Gastroesophageal sphincter (tissue), 4 donors: ENCODE results near the gene SLC2A14. TPM values are rescaled to one million over a fixed set of nuclear protein-coding genes. Genes with fewer than 3 reads are reported as not detected.
A peak's percentile ranks its signal among the peaks of the same experiment; 100 is the strongest.
"Not testable (repeated sequence)": the region's sequence is repeated elsewhere in the genome, so short reads cannot be mapped to it uniquely, and the experiment has no call there.

Experiments
- ATAC-seq: fragments of 150-250 bp; one replicate; pipeline ENCODE4 v1.9.1; 2016; ENCODE audit warnings: mild to moderate bottlenecking, moderate library complexity
- H3K27ac ChIP-seq, 4 donors: fragments of 200-600 bp; sonication (generic) in 3 of 4; 1 replicate in 3 of 4; 2 replicates in 1 of 4; pipeline ENCODE4 v1.5.1; 2016 to 2019
- H3K27me3 ChIP-seq: fragments of 200-600 bp; sonication (generic); one replicate; pipeline ENCODE4 v1.5.1; 2019
- H3K36me3 ChIP-seq, 2 donors: fragments of 200-600 bp; sonication (generic); one replicate each; pipeline ENCODE4 v1.5.1; 2019; ENCODE audit warnings: control low read depth in 1 of 2
- H3K4me1 ChIP-seq, 3 donors: fragments of 200-600 bp; sonication (generic); 1 replicate in 2 of 3; 2 replicates in 1 of 3; pipeline ENCODE4 v1.5.1; 2016 to 2019; ENCODE audit warnings: control low read depth in 2 of 3
- H3K4me3 ChIP-seq, 2 donors: fragments of 200-600 bp; sonication (generic); one replicate each; pipeline ENCODE4 v1.5.1; 2019; ENCODE audit warnings: mild to moderate bottlenecking in 1 of 2, moderate library complexity in 1 of 2
- H3K9me3 ChIP-seq, 3 donors: fragments of 200-600 bp; sonication (generic); one replicate each; pipeline ENCODE4 v1.5.1; 2017 to 2019; ENCODE audit warnings: control low read depth in 2 of 3
- EP300 ChIP-seq: sonication (generic); formaldehyde crosslinking; IDR thresholded peaks from one replicate; pipeline ENCODE4 v1.6.1; 2017; ENCODE audit warnings: antibody characterized with exemption, mild to moderate bottlenecking
- POLR2A ChIP-seq, 2 donors: fragments of 450-650 bp; IDR thresholded peaks; one replicate each; pipeline ENCODE4 v1.6.1; 2017; ENCODE audit warnings: antibody characterized with exemption in 2 of 2, mild to moderate bottlenecking in 2 of 2, moderate library complexity in 1 of 2
- POLR2AphosphoS5 ChIP-seq: sonication (generic); formaldehyde crosslinking; IDR thresholded peaks from one replicate; pipeline ENCODE4 v1.6.1; 2017; ENCODE audit warnings: antibody characterized with exemption
- WGBS, 2 donors: methylation state at CpG; one replicate each; pipeline ENCODE4 v1.1.5; 2018; ENCODE audit warnings: low coverage in 1 of 2; 5-methylcytosine and 5-hydroxymethylcytosine counted together
- total RNA-seq, 4 donors: library from RNA; depleted of rRNA; stranded (reverse); fragments of >200 nt; gene quantifications; one replicate each; pipeline ENCODE4 v1.1.0, GENCODE V29; 2016
- TF ChIP-seq, protein P1 (sequence below), 4 experiments: fragments of 200-600 bp in 2 of 4; fragments of 450-650 bp in 2 of 4; sonication (generic) in 1 of 4; IDR thresholded peaks; one replicate each; pipeline ENCODE4 v1.5.1; 2017 to 2019; ENCODE audit warnings: antibody characterized with exemption in 4 of 4, mild to moderate bottlenecking in 2 of 4, moderate library complexity in 2 of 4

The SLC2A14 gene
- total RNA-seq, 4 donors from 2014 or later: 1.2 to 2.6 TPM; not detected in 2

DNA sequence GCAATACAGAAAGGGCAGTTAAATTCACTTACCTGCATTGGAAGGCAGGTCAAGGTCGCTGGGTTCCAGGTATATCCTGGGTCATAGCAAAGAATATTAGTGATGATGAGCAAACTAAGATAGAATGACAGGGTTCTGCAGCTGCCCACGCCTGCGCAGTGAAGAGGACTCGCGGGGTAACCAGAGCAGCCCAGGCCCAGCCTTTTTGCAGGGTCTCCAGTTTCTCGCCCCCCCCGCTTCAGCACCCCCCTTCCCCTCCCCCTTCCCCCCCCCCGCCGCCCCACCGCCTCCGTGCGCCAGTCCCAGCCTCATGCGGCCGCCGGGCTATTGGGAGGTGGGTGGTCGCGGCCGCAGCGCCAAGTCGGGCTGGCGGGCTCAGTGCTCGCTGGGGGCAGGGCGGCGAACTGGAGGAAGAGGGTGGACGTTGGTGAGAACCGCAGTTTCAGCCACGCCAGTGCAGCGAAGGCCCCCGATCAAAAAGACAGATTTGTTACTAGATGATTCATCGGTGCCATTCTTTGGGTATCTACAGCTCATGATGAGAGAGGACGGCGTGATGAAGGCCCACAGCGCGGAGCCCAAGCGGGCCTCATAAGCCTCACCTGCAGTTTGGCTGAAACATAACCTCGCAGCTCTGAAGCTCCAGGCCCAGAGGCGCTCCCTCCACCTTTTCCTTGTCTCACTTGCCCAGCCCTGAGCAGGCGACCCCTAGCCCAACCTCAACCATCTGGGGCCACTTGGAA is 43.1 kb upstream of the SLC2A14 start:
- Histone ChIP-seq H3K9me3 (no peaks in the 10 kb centered on the region), H3K4me1 (peaks cover 0 to 5% (median 0%) of the 10 kb centered on the region in 3 donors), H3K27me3 (peaks cover 6% of the 10 kb centered on the region), H3K36me3 (peaks cover 0 to 29% of the 10 kb centered on the region in 2 donors), H3K4me3 (peak overlapping the region in 1 of 2 donors; percentile 29), H3K27ac (no peak overlapping the region)
- 20 to 44% methylated on average over 1 to 9 of the region's 38 CpGs for WGBS, 2 donors
- no peak for ATAC-seq
- TF ChIP-seq POLR2AphosphoS5: no peak
- TF ChIP-seq, protein P1, sequence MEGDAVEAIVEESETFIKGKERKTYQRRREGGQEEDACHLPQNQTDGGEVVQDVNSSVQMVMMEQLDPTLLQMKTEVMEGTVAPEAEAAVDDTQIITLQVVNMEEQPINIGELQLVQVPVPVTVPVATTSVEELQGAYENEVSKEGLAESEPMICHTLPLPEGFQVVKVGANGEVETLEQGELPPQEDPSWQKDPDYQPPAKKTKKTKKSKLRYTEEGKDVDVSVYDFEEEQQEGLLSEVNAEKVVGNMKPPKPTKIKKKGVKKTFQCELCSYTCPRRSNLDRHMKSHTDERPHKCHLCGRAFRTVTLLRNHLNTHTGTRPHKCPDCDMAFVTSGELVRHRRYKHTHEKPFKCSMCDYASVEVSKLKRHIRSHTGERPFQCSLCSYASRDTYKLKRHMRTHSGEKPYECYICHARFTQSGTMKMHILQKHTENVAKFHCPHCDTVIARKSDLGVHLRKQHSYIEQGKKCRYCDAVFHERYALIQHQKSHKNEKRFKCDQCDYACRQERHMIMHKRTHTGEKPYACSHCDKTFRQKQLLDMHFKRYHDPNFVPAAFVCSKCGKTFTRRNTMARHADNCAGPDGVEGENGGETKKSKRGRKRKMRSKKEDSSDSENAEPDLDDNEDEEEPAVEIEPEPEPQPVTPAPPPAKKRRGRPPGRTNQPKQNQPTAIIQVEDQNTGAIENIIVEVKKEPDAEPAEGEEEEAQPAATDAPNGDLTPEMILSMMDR (IDR thresholded peaks at IDR 0.05): no peak
- no peak for TF ChIP-seq EP300
- TF ChIP-seq POLR2A (IDR thresholded peaks at IDR 0.05): no peak

DNA sequence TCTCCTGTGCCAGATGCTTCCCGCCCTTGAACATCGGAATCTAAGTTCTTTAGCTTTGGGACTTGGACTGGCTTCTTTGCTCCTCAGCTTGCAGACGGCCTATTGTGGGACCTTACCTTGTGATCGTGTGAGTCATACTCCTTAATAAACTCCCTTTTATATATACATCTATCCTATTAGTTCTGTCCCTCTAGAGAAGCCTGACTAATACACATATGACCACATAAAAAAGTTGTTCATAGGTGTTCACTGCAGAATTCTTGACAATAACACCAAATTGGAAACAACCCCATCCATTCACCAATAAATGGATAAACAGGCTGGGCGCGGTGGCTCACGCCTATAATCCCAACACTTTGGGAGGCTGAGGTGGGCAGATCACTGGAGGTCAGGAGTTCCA is 37.4 kb upstream of the SLC2A14 start:
- not testable (repeated sequence) for H3K27me3 ChIP-seq, ATAC-seq, H3K36me3 ChIP-seq, H3K9me3 ChIP-seq, H3K4me1 ChIP-seq, H3K4me3 ChIP-seq, H3K27ac ChIP-seq
- WGBS, 2 donors: 79 to 82% methylated on average over 5 of the region's 7 CpGs

DNA sequence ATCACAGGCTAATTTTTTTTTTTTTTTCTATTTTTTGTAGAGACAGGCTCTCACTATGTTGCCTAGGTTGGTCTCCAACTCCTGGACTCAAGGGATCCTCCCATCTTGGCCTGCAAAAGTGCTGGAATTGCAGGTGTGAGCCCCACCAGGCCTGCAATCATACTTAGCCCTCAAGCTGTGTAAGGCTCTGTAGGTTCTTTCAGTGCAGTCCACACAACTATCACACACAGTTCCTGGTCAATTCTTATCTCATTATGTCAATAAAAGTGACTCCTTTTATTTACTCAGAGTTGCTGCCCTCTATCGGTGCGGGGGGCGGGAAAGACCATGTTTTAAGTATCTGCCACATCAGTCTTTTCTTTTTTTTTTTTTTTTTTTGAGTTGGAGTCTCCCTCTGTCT is 34.3 kb upstream of the SLC2A14 start:
- Histone ChIP-seq H3K27me3 (no peaks in the 10 kb centered on the region), H3K27ac (no peak overlapping the region), H3K4me3 (no peak overlapping the region), H3K36me3 (no peaks in the 10 kb centered on the region), H3K4me1 (peaks cover 0 to 8% (median 0%) of the 10 kb centered on the region in 3 donors), H3K9me3 (no peaks in the 10 kb centered on the region)
- no peak for TF ChIP-seq POLR2A (IDR thresholded peaks at IDR 0.05)
- no peak for TF ChIP-seq EP300
- TF ChIP-seq, protein P1 (IDR thresholded peaks at IDR 0.05): no peak
- TF ChIP-seq POLR2AphosphoS5: no peak
- WGBS, 2 donors: 36 to 38% methylated on average over 3 of the region's 3 CpGs
- ATAC-seq: no peak

DNA sequence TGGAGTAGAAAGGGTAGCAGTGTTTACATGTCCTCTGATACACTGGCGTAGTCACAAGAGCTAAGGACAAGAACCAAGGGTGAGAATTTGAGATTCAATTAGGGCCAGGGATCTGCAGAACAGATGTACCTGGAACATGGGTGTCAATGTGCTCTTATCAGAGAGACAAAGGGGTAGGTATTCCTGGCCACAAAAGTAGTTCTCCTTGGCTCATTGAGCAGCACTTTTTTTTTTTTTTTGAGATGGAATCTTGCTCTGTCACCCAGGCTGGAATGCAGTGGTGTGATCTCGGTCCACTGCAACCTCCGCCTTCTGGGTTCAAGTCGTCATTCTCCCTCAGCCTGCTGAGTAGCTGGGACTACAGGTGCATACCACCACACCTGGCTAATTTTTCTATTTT is 33.6 kb upstream of the SLC2A14 start:
- H3K9me3 ChIP-seq, ATAC-seq, H3K4me3 ChIP-seq, H3K27ac ChIP-seq, H3K4me1 ChIP-seq, H3K27me3 ChIP-seq, H3K36me3 ChIP-seq: not testable (repeated sequence)
- WGBS, 2 donors: 96% methylated on average over 3 to 4 of the region's 4 CpGs

DNA sequence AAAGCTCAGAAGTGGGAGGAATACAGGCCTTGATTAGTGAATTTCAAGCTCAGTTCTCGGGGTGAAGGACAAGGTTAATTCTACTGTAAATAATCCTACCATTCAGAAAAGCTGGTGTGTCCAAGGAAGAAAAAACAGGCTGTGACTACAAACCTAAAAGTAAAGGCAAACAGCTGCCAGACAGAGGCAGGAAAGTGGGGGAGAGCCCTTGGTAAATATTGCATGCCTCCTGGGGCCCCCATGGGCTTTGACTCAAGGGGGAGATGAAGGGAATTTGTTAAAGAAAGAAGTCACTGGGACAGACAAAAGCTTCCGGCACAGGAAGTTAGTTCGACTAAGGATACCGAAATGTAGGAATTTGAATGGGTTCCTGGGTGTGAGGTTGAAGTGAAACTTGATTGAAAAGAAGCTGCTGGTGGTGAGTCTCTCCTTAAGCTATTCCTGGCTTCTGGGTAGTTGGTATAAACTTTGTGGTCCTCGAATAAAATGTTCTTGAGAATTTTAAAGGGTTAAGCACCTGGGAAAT is 32.9 kb upstream of the SLC2A14 start:
- 31 to 34% methylated on average over 2 to 4 of the region's 5 CpGs for WGBS, 2 donors
- not testable (repeated sequence) for ATAC-seq, H3K4me1 ChIP-seq

DNA sequence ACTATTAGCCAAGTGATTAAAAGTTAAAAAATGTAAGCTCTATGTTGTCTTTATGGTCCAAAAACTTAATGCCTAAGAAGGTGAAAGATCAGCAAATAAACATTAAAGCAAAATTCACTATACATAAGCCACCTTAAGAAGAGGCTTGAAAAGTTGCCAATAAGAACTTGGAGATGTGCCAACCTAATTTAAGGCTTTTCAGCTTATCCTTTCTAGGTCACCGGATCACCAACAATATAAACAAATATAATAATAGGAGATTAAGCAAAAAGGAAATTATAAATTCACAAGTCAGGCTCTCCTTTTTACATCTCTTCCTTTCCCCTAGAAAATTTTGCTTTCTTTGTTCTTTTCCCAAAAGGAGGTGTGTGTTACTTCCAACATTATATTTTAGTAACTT is 32.4 kb upstream of the SLC2A14 start:
- TF ChIP-seq POLR2AphosphoS5 (no peak), EP300 (no peak), POLR2A (IDR thresholded peaks at IDR 0.05) (no peak)
- H3K27ac ChIP-seq: no peak overlapping the region

More for the DNA sequence above, 32.9 kb upstream of the SLC2A14 start:
- not testable (repeated sequence) for H3K36me3 ChIP-seq, H3K9me3 ChIP-seq, H3K27me3 ChIP-seq, H3K27ac ChIP-seq, H3K4me3 ChIP-seq

DNA sequence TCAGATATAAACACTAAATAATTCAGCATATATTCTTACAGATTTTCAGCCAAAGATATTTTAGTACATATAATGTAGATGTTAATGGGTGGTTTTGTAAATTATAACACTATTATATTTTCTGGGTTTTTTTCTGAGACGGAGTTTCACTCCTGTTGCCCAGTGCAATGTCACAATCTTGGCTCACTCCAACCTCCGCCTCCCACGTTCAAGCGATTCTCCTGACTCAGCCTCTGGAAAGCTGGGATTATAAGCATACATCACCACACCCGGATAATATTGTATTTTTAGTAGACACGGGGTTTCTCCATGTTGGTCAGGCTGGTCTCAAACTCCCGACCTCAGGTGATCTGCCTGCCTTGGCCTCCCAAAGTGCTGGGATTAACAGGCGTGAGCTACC is 29.7 kb upstream of the SLC2A14 start:
- H3K36me3 ChIP-seq, ATAC-seq, H3K27me3 ChIP-seq, H3K9me3 ChIP-seq, H3K4me3 ChIP-seq, H3K27ac ChIP-seq, H3K4me1 ChIP-seq: not testable (repeated sequence)
- 53 to 72% methylated on average over 4 to 8 of the region's 8 CpGs for WGBS, 2 donors

More for the DNA sequence above, 32.4 kb upstream of the SLC2A14 start:
- H3K27me3 ChIP-seq: no peaks in the 10 kb centered on the region
- H3K9me3 ChIP-seq: no peaks in the 10 kb centered on the region
- WGBS, 2 donors: 0% methylated on average over 1 of the region's 1 CpG
- ATAC-seq: no peak
- peaks cover 0 to 8% (median 0%) of the 10 kb centered on the region in 3 donors for H3K4me1 ChIP-seq
- no peak overlapping the region for H3K4me3 ChIP-seq
- no peaks in the 10 kb centered on the region for H3K36me3 ChIP-seq
